SK-N-SH treated with all-trans-retinoic acid at 6 μM for 48 hours (cell line): Measurements from ENCODE around the gene PLCD4.

ENCODE experiments used
- ATAC-seq: fragments of 200-7000 bp; cut with Tn5 transposase; 3 replicates; pipeline ENCODE4 v1.9.1; 2020; ENCODE audit warnings: mild to moderate bottlenecking, moderate library complexity
- ARNTL ChIP-seq: fragments of 450-650 bp; formaldehyde crosslinking; IDR thresholded peaks from 2 replicates; pipeline ENCODE4 v1.5.0; 2020; ENCODE audit warnings: low read depth, mild to moderate bottlenecking, moderate library complexity, borderline replicate concordance
- BACH2 ChIP-seq: fragments of 250-450 bp; sonication (Bioruptor Pico); IDR thresholded peaks from 2 replicates; pipeline ENCODE4 v1.9.0; 2021; ENCODE audit warnings: mild to moderate bottlenecking, borderline replicate concordance
- CREB5 ChIP-seq: fragments of 250-450 bp; sonication (Bioruptor Pico); IDR thresholded peaks from 2 replicates; pipeline ENCODE4 v1.5.1; 2020; ENCODE audit warnings: low read depth, mild to moderate bottlenecking, moderate library complexity
- CSDC2 ChIP-seq: fragments of 250-450 bp; sonication (Bioruptor Pico); IDR thresholded peaks from 2 replicates; pipeline ENCODE4 v1.5.0; 2020; ENCODE audit warnings: mild to moderate bottlenecking, moderate library complexity
- CSRNP3 ChIP-seq: fragments of 250-450 bp; sonication (Bioruptor Pico); IDR thresholded peaks from 2 replicates; pipeline ENCODE4 v1.5.1; 2021; ENCODE audit warnings: mild to moderate bottlenecking, moderate library complexity
- ESRRG ChIP-seq: fragments of 250-450 bp; sonication (Bioruptor Pico); IDR thresholded peaks from 2 replicates; pipeline ENCODE4 v1.6.1; 2021; ENCODE audit warnings: mild to moderate bottlenecking
- GLIS3 ChIP-seq: fragments of 250-450 bp; sonication (Bioruptor Pico); IDR thresholded peaks from 2 replicates; pipeline ENCODE4 v1.5.0; 2020; ENCODE audit warnings: mild to moderate bottlenecking, moderate library complexity
- ISL1 ChIP-seq: fragments of 250-450 bp; sonication (Bioruptor Pico); IDR thresholded peaks from 2 replicates; pipeline ENCODE4 v2.1.2; 2022; ENCODE audit warnings: mild to moderate bottlenecking, moderate library complexity
- OSR1 ChIP-seq: fragments of 250-450 bp; sonication (Bioruptor Pico); IDR thresholded peaks from 2 replicates; pipeline ENCODE4 v1.8.0; 2022; ENCODE audit warnings: moderate library complexity, mild to moderate bottlenecking, inconsistent platforms
- PATZ1 ChIP-seq: fragments of 250-450 bp; sonication (Bioruptor Pico); IDR thresholded peaks from 2 replicates; pipeline ENCODE4 v1.8.0; 2020; ENCODE audit warnings: mild to moderate bottlenecking, moderate library complexity, borderline replicate concordance
- POU6F1 ChIP-seq: fragments of 250-450 bp; sonication (Bioruptor Pico); IDR thresholded peaks from 2 replicates; pipeline ENCODE4 v1.8.0; 2021; ENCODE audit warnings: low read depth, mild to moderate bottlenecking, moderate library complexity, borderline replicate concordance
- PPARA ChIP-seq: fragments of 250-450 bp; sonication (Bioruptor Pico); IDR thresholded peaks from 2 replicates; pipeline ENCODE4 v1.5.0; 2020; ENCODE audit warnings: mild to moderate bottlenecking, borderline replicate concordance
- RARB ChIP-seq: fragments of 250-450 bp; sonication (Bioruptor Pico); IDR thresholded peaks from 2 replicates; pipeline ENCODE4 v1.8.0; 2021; ENCODE audit warnings: mild to moderate bottlenecking, moderate library complexity
- SNAI2 ChIP-seq: fragments of 250-450 bp; sonication (Bioruptor Pico); IDR thresholded peaks from 2 replicates; pipeline ENCODE4 v1.5.0; 2020; ENCODE audit warnings: mild to moderate bottlenecking, moderate library complexity
- TCF4 ChIP-seq: fragments of 250-450 bp; sonication (Bioruptor Pico); IDR thresholded peaks from 2 replicates; pipeline ENCODE4 v1.8.0; 2021; ENCODE audit warnings: mild to moderate bottlenecking, moderate library complexity, borderline replicate concordance
- TOX ChIP-seq: fragments of 250-450 bp; sonication (Bioruptor Pico); IDR thresholded peaks from 2 replicates; pipeline ENCODE4 v1.8.0; 2021; ENCODE audit warnings: mild to moderate bottlenecking, moderate library complexity, borderline replicate concordance
- TSHZ2 ChIP-seq: fragments of 250-450 bp; sonication (Bioruptor Pico); IDR thresholded peaks from 2 replicates; pipeline ENCODE4 v1.5.0; 2020; ENCODE audit warnings: mild to moderate bottlenecking, moderate library complexity
- ZC3H10 ChIP-seq: fragments of 250-450 bp; sonication (Bioruptor Pico); IDR thresholded peaks from 2 replicates; pipeline ENCODE4 v1.5.1; 2021; ENCODE audit warnings: mild to moderate bottlenecking, moderate library complexity
- ZFP3 ChIP-seq: fragments of 250-450 bp; sonication (Bioruptor Pico); IDR thresholded peaks from 2 replicates; pipeline ENCODE4 v1.5.0; 2020; ENCODE audit warnings: mild to moderate bottlenecking, moderate library complexity
- ZFP30 ChIP-seq: fragments of 450-650 bp; formaldehyde crosslinking; IDR thresholded peaks from 2 replicates; pipeline ENCODE4 v1.5.0; 2022; ENCODE audit warnings: mild to moderate bottlenecking, moderate library complexity
- ZNF565 ChIP-seq: fragments of 450-650 bp; formaldehyde crosslinking; conservative IDR thresholded peaks from 2 replicates; pipeline ENCODE4 v1.5.0; 2020; ENCODE audit warnings: low read depth, mild to moderate bottlenecking, moderate library complexity
- ZNF70 ChIP-seq: fragments of 450-650 bp; formaldehyde crosslinking; IDR thresholded peaks from 2 replicates; pipeline ENCODE4 v1.5.0; 2020; ENCODE audit warnings: mild to moderate bottlenecking, moderate library complexity
- ZNF8 ChIP-seq: fragments of 450-650 bp; formaldehyde crosslinking; IDR thresholded peaks from 2 replicates; pipeline ENCODE4 v1.5.0; 2020; ENCODE audit warnings: mild to moderate bottlenecking, moderate library complexity

PLCD4 gene

GRCh38 chr2:218648088-218648786, 40.5 kb downstream of the PLCD4 start:
- no peak for TF ChIP-seq PPARA (CRISPR knock-in tag)
- no peak for TF ChIP-seq TOX (CRISPR knock-in tag)
- no peak for TF ChIP-seq ZNF70 (CRISPR knock-in tag)
- TF ChIP-seq ZFP30, result no peak
- ATAC-seq, result peak; percentile 92

- TF ChIP-seq CREB5, result no peak
- no peak for TF ChIP-seq TOX (CRISPR knock-in tag)
- no peak for TF ChIP-seq ZC3H10
- TF ChIP-seq OSR1 (CRISPR knock-in tag), result no peak
- TF ChIP-seq ZFP30, result no peak
- no peak for TF ChIP-seq GLIS3 (CRISPR knock-in tag)
- TF ChIP-seq ARNTL (CRISPR knock-in tag), result no peak
- no peak for TF ChIP-seq TSHZ2 (CRISPR knock-in tag)
- TF ChIP-seq RARB (CRISPR knock-in tag), result no peak
- no peak for TF ChIP-seq TCF4 (CRISPR knock-in tag)
- no peak for TF ChIP-seq PATZ1
- no peak for TF ChIP-seq CSDC2 (CRISPR knock-in tag)
- no peak for TF ChIP-seq BACH2 (CRISPR knock-in tag)
- TF ChIP-seq PPARA (CRISPR knock-in tag), result no peak
- TF ChIP-seq SNAI2 (CRISPR knock-in tag), result no peak
- no peak for TF ChIP-seq ESRRG (CRISPR knock-in tag)
- TF ChIP-seq ZNF70 (CRISPR knock-in tag), result no peak
- TF ChIP-seq ZNF8 (CRISPR knock-in tag), result no peak
- TF ChIP-seq ZNF565 (CRISPR knock-in tag), result no peak
- TF ChIP-seq CSRNP3 (CRISPR knock-in tag), result no peak
- ATAC-seq, result peak; percentile 37
Measured at GRCh38 chr2:218648787-218649100, 41.0 kb downstream of the PLCD4 start.

- ATAC-seq, result no peak
- TF ChIP-seq PPARA (CRISPR knock-in tag) (no peak), CSRNP3 (CRISPR knock-in tag) (no peak), TSHZ2 (CRISPR knock-in tag) (no peak), TOX (CRISPR knock-in tag) (no peak), ARNTL (CRISPR knock-in tag) (no peak), ZFP3 (no peak), ZNF565 (CRISPR knock-in tag) (no peak), GLIS3 (CRISPR knock-in tag) (no peak), CSDC2 (CRISPR knock-in tag) (no peak), ZFP30 (no peak), ZNF8 (CRISPR knock-in tag) (no peak), POU6F1 (CRISPR knock-in tag) (no peak), ISL1 (CRISPR knock-in tag) (no peak), OSR1 (CRISPR knock-in tag) (no peak), ZC3H10 (no peak)
Measured at GRCh38 chr2:218655751-218656150, 48.1 kb downstream of the PLCD4 start.
